ENCODE data around the gene GAP43.

- TF ChIP-seq EZH2 (IDR thresholded peaks at IDR 0.05; ENCODE audit: borderline replicate concordance, low read depth, low read length, severe bottlenecking) (no peak), CTCF (IDR thresholded peaks at IDR 0.05; ENCODE audit: borderline replicate concordance, extremely low read depth, low read length, poor library complexity, severe bottlenecking) (no peak)
Observed at GRCh38 chr3:115727135-115727534, 103.8 kb downstream of the GAP43 start.
